HEK293T (cell line): ENCODE measurements around the gene MRPS23.
A peak's percentile ranks its signal among the peaks of the same experiment; 100 is the strongest.

Experiments used
- CTCF ChIA-PET: fragments of 350-600 bp; formaldehyde crosslinking; extraction: SDS; loops from one replicate; lab custom pipeline; 2021; ENCODE audit warnings: antibody characterized with exemption, inconsistent platforms; lab: Yijun Ruan, JAX
- POLR2A ChIA-PET: fragments of 350-600 bp; formaldehyde crosslinking; extraction: SDS; loops from one replicate; lab custom pipeline; 2020; ENCODE audit warnings: antibody characterized with exemption, inconsistent platforms; lab: Yijun Ruan, JAX
- DNase-seq: peaks from one replicate; pipeline ENCODE4 v3.0.0; 2012; ENCODE audit warnings: mixed read lengths; ENCODE audit errors: extremely low spot score
- ARNT ChIP-seq: fragments of 450-650 bp; IDR thresholded peaks from 2 replicates; pipeline ENCODE4 v1.6.1; 2017; ENCODE audit warnings: mild to moderate bottlenecking
- BHLHE40 ChIP-seq: fragments of 450-650 bp; IDR thresholded peaks from 2 replicates; pipeline ENCODE4 v1.6.1; 2016; ENCODE audit warnings: mild to moderate bottlenecking, moderate library complexity, borderline replicate concordance
- CTBP1 ChIP-seq: fragments of 450-650 bp; IDR thresholded peaks from 2 replicates; pipeline ENCODE4 v1.6.1; 2016; ENCODE audit warnings: borderline replicate concordance
- ELF4 ChIP-seq: fragments of 450-650 bp; IDR thresholded peaks from 2 replicates; pipeline ENCODE4 v1.6.1; 2017; ENCODE audit warnings: antibody characterized with exemption
- FOXA1 ChIP-seq: fragments of 450-650 bp; IDR thresholded peaks from 2 replicates; pipeline ENCODE4 v1.6.1; 2016; ENCODE audit warnings: mild to moderate bottlenecking
- FOXK2 ChIP-seq: fragments of 450-650 bp; IDR thresholded peaks from 2 replicates; pipeline ENCODE4 v1.6.1; 2016; ENCODE audit warnings: mild to moderate bottlenecking
- FOXM1 ChIP-seq: fragments of 450-650 bp; IDR thresholded peaks from 2 replicates; pipeline ENCODE4 v1.6.1; 2017; ENCODE audit warnings: mild to moderate bottlenecking, borderline replicate concordance
- HDGF ChIP-seq: fragments of 450-650 bp; IDR thresholded peaks from 2 replicates; pipeline ENCODE4 v1.6.1; 2017; ENCODE audit warnings: antibody characterized with exemption, borderline replicate concordance
- L3MBTL2 ChIP-seq: fragments of 450-650 bp; conservative IDR thresholded peaks from 2 replicates; pipeline ENCODE4 v1.6.1; 2016; ENCODE audit warnings: mild to moderate bottlenecking
- LEF1 ChIP-seq: fragments of 450-650 bp; IDR thresholded peaks from 2 replicates; pipeline ENCODE4 v1.6.1; 2017; ENCODE audit warnings: mild to moderate bottlenecking, borderline replicate concordance
- NFRKB ChIP-seq: fragments of 450-650 bp; IDR thresholded peaks from 2 replicates; pipeline ENCODE4 v1.6.1; 2016; ENCODE audit warnings: mild to moderate bottlenecking, moderate library complexity
- SUZ12 ChIP-seq: fragments of 450-650 bp; IDR thresholded peaks from 2 replicates; pipeline ENCODE4 v1.6.1; 2016; ENCODE audit warnings: mild to moderate bottlenecking
- TARDBP ChIP-seq: fragments of 450-650 bp; IDR thresholded peaks from 2 replicates; pipeline ENCODE4 v1.6.1; 2016
- ZNF384 ChIP-seq: fragments of 450-650 bp; IDR thresholded peaks from 2 replicates; pipeline ENCODE4 v1.6.1; 2016
- TF ChIP-seq, protein P1 (sequence below): fragments of 450-650 bp; IDR thresholded peaks from 2 replicates; pipeline ENCODE4 v1.6.1; 2016

The MRPS23 gene

DNA sequence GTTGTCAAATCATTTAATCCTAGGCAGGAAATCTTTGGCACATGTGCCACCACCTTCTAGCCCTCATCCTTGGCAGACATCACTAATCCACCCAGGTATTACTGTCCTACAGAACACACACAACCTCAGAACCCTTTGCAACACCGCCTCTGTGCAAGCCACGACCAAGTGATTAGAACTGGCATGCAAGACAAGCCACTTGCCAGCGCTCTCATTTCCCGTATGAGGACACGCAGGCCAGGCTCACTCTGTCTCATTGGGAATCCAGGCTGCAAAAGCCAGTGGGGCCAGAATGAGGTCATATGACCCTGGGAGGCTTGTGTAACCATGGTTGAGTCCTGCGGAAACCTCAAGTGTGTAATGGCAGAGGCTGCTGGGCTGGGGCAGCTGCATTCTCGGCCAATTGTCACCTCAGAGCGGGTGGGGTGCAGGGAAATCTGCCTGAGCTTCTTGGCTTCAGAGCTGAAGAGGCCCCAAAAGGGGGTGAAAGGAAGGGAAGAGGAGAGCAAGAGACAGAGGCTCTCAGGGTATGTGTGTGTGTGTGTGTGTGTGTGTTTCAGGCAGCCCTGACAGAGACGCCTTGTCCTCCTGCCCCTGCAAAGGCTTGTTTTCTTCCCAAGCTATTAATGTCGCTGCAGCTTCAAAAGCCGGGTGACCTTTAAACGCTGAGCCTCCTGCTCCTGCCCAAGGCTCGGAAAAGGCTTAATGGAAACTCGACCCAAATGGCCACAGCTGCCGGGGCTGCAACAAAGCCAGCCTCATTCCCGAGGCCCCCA, 43.2 kb upstream of the MRPS23 start:
- CTCF ChIA-PET: interaction anchor here (0.5 to 1.6 kb wide), 12 partner anchors 14 to 726 kb away, joined by 3 to 7 read pairs (median 4); no protein-coding TSS in a partner anchor
- POLR2A ChIA-PET: interaction anchor here (1.0 to 1.8 kb wide), 4 partner anchors 10 to 115 kb away, joined by 3 to 6 read pairs (median 4); partner anchors contain the start of gene SRSF1
- TF ChIP-seq L3MBTL2 (no peak), HDGF (no peak), NFRKB (no peak)
- DNase-seq: peak; percentile 37

DNA sequence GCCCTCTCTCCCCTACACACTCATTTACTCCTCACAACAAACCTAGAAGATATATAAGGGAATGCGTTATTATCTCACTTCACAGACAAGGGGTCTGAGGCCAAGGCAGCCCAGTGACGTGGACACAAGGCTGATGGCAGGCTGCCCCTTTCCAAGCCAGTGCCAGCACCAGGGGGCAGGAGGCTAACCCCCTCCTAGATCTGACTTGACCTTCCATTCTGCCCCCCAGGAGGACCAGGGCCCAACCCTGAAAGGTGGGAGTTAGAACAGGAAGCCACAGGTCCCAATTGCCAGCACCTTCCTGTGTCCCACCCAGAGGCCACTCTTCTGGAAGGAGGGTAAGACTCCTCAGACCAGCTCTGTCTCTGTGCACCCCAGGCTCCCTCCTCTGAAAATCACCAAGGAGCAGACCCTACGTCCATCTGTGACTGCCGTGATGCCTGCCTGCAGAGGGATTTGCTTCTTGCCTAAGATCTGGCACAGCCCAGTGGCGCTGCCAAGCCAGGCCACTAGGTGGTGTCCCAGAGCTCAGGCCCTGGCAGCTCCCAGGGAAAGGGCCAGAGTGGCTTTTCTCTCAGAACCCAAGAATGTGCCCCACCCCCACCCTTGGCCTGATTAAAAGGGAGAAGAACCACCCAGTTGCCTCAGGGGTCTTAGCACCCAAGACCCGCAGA, 42.4 kb upstream of the MRPS23 start:
- peak; percentile 93 for DNase-seq
- TF ChIP-seq NFRKB: no peak
- CTCF ChIA-PET: interaction anchor here (0.5 to 1.6 kb wide), 11 partner anchors 13 to 725 kb away, joined by 3 to 7 read pairs (median 4); no protein-coding TSS in a partner anchor
- POLR2A ChIA-PET: interaction anchor here (0.9 to 1.8 kb wide), 5 partner anchors 11 to 115 kb away, joined by 3 to 6 read pairs (median 3); partner anchors contain the start of genes SRSF1 and VEZF1

DNA sequence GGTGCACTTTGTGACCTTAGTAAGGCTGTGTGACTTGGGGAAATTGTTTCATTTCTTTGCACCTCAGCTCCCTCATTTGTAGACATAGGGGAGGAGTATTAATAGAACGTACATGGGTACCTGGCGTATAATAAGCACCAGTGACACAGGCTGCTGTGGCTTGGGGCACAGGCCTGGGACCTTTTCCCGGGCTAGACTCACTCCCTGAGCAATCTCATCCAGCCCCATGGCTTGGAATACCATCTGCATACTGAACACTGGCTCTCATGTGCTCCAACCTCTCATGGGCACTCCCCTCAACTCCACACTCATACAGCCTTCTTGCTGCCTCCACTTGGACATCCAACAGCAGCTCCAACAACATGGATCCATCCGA, 41.0 kb upstream of the MRPS23 start:
- ChIA-PET CTCF (interaction anchor here (0.6 kb wide), 1 partner anchor 307 kb away, joined by 3 read pairs; no protein-coding TSS in a partner anchor), POLR2A (no interaction called here)

DNA sequence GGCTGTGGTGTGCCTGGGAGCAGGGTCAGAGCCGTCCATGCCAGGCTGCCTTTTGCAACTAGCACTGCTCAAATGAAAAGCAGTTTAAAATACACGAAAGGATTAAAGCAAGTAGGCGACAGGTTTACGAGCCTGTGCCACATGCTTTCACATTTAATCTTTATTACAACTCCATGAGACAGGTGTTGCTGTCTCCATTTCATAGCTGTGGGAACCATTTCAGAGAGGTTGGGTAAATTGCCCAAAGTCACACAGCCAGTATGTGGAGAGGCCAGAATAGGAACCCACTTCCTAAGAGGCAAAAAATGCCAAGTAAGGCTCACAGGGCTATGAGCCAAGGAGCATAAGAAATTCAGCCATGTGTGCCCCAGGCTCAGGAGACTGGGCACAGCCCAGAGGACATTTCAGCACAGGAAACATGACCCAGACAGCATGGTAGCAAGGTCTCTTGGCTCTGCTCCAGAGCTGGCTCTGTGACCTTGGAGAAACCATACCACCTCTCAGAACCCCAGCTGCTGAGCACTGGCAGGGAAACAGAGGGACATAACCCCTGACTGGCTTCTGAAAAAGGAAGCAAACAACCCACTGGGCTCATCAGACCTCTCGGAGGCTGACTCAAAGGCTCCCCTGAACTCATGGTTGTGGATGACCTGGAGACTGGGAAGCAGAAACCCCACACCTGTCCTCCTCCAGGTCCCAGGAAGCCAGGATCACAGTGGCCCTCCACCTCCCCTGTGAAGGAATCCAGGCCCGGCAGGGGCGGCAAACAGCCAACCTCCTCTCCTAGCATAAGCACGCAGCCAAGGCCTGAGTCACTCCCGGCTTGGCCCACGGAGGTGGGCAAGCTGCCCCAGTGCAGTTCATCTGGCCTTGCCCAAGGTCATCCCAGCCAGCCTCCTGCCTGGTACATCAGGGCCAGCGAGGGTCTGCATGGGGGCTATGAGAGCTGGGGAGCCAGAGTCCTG, 40.3 kb upstream of the MRPS23 start:
- TF ChIP-seq, protein P1, sequence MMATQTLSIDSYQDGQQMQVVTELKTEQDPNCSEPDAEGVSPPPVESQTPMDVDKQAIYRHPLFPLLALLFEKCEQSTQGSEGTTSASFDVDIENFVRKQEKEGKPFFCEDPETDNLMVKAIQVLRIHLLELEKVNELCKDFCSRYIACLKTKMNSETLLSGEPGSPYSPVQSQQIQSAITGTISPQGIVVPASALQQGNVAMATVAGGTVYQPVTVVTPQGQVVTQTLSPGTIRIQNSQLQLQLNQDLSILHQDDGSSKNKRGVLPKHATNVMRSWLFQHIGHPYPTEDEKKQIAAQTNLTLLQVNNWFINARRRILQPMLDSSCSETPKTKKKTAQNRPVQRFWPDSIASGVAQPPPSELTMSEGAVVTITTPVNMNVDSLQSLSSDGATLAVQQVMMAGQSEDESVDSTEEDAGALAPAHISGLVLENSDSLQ: no peak
- TF ChIP-seq TARDBP: no peak
- ChIA-PET POLR2A (no interaction called here), CTCF (interaction anchor here (0.6 to 0.9 kb wide), 3 partner anchors 9 to 307 kb away, joined by 3 read pairs; no protein-coding TSS in a partner anchor)
- no peak for DNase-seq

More for the DNA sequence above, 41.0 kb upstream of the MRPS23 start:
- no peak for TF ChIP-seq FOXK2
- no peak for TF ChIP-seq ARNT
- TF ChIP-seq FOXM1: no peak
- no peak for TF ChIP-seq TARDBP
- TF ChIP-seq LEF1: no peak
- no peak for TF ChIP-seq ZNF384
- TF ChIP-seq L3MBTL2: no peak
- TF ChIP-seq ELF4: no peak
- DNase-seq: no peak

DNA sequence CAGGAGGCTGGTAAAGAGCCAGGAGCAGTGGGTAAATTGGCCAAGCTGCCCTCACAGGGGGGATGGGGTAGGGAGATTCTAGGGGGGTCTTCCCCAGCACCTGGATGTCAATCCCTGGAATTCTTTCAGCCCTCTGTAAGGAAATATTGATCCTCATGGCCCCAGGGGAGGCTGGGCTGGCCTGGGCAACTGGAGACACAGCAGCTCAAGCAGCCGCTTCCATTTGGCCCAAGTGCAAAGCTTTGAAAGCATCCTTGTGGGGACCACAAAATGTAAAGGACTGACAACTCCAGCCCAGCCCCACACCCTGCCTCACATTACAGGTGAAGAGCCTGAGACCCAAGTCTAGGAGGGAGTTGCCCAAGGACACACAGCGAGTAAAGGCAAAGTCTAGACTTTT, 39.4 kb upstream of the MRPS23 start:
- TF ChIP-seq ELF4: no peak
- TF ChIP-seq TARDBP: no peak
- no peak for TF ChIP-seq CTBP1
- TF ChIP-seq HDGF: no peak
- TF ChIP-seq LEF1: no peak
- DNase-seq: no peak
- CTCF ChIA-PET: interaction anchor here (0.6 kb wide), 1 partner anchor 60 kb away, joined by 3 read pairs; no protein-coding TSS in a partner anchor
- POLR2A ChIA-PET: interaction anchor here (1.0 kb wide), 1 partner anchor 111 kb away, joined by 3 read pairs; no protein-coding TSS in a partner anchor

DNA sequence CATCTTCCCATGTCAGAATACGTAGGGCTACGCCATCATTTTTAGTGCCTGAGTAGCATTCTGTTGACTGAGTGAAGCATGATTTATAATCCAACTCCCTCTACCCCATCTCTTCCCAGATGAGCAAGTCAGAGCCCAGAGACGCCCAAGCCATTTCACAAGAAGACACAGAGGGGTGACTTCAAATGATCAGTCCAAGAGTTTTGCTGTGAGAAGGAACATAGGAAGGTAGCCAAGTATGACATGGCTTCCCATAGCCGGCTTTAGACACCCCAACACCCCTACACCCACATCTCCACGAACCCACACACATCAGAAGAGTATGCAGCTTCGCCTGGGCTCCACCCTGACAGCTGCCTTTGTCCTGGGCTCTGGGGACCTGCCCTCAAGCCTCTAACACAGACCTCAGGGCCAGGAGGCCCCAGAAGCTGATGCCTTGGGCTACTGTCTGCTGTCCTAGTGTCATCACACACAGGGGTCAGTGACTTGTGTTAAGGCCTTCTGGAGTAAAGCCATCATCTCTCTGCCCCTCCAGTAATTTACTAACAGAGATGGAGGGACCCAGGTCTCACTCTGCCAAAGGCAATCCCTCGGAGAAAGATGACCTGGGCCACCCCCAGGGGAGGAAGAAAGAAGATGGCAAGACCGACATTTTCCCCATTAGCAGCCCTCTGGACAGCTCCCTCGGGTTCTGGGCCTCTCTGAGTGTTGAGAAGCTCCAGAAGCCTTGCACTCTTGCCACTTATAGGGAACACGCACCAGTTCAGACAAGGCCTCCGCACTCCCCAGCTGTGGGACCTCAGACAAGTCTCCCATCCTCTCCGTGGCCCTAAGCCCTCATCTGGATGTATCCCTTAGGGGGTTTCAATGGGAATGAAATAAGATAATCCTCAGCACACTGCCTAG, 38.7 kb upstream of the MRPS23 start:
- CTCF ChIA-PET: no interaction called here
- POLR2A ChIA-PET: interaction anchor here (1.0 kb wide), 1 partner anchor 112 kb away, joined by 3 read pairs; no protein-coding TSS in a partner anchor

More for the DNA sequence above, 38.7 kb upstream of the MRPS23 start:
- no peak for DNase-seq
- TF ChIP-seq SUZ12 (no peak), HDGF (no peak), ZNF384 (no peak), CTBP1 (no peak), FOXK2 (no peak), FOXA1 (no peak), ARNT (no peak), NFRKB (no peak), FOXM1 (no peak), L3MBTL2 (no peak), LEF1 (no peak), BHLHE40 (no peak), ELF4 (no peak), TARDBP (no peak)
- TF ChIP-seq, protein P1: no peak
